Activated naive CD4-positive, alpha-beta T cell (primary cell): ENCODE data around the gene NKX6-1.

ENCODE experiments used
- DNase-seq, 4 experiments: peaks; one replicate each; lab custom pipeline; 2025; lab: John Stamatoyannopoulos, UW

The NKX6-1 gene

GRCh38 chr4:84498935-84499623 is at the start of gene NKX6-1:
Gene NKX6-1 (minus strand): TSS chr4:84499292. CDS start chr4:84498228, 1,064 bp downstream.
- no peak for DNase-seq

DNA sequence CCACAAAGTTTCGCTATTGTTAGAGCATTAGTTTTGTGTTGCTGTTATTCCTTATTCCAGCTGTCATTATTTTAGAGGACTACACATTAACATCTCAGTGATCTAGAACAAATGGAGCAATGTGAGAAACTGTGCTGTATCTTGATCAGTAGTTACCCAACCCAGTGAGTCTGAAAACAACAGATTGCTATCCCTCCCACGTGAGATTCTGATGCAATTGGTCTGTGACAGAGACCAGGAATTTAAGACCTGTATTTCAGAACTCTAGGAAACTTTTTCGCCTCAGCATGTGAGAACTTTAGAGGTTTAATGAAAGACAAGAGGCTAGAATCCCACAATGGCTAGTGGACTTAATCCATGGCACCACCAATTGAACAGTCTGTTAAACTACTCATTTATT is 48.1 kb upstream of the NKX6-1 start:
- no peak for DNase-seq

DNA sequence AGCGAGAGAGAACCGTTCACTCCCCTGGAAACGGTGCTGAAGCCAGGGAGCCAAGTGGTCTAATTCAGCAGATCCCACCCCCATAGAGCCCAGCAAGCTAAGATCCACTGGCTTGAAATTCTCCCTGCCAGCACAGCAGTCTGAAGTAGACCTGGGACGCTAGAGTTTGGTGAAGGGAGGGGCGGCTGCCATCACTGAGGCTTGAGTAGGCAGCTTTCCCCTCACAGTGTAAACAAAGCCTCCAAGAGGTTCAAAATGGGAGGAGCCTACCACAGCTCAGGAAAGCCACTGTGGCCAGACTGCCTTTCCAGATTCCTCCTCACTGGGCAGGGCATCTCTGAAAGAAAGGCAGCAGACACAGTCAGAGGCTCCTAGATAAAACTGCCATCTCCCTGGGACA is 46.0 kb upstream of the NKX6-1 start:
- no peak for DNase-seq

GRCh38 chr4:84535901-84536300 is 36.8 kb upstream of the NKX6-1 start:
- DNase-seq = no peak

DNA sequence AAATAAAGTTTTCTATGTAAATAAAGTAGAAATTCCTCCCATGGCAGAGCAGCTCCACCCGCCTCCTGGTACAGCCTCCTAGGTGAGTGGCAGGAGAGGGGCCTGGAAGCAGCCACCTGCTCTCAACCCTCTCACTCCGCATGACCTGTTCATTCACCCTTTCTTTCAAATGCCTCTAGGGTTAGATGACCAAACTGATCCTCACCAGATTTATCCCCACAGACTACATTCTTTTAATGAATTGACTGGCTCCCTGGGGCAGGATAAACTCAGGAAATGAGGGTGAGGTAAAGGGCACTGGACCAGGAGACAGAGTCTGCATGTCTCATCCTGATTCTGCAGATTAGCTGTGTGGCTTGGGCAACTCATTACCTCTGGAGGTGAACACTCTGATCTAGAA is 32.6 kb upstream of the NKX6-1 start:
- no peak for DNase-seq

GRCh38 chr4:84530871-84531270 is 31.8 kb upstream of the NKX6-1 start:
- DNase-seq = no peak

DNA sequence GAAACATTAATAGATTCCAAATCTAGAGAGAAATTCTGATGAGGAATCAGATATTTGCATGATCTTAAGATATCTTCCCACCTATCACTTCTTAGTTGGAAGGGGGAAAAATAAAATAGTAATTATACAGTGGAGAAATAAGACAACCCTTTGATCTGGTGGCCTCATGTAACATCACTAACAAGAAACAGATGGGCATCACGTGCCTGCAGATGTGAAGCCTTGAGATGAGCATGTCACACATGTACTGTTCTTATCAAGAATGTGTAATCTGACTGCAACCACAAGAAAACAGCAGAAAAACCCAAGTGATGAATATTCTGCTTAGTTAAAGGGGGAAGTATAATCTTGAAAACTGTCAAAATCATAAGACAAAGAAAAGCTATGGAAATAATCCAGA is 31.4 kb upstream of the NKX6-1 start:
- DNase-seq = no peak

- DNase-seq = no peak
Measured at GRCh38 chr4:84529169-84529751, 30.2 kb upstream of the NKX6-1 start.

DNA sequence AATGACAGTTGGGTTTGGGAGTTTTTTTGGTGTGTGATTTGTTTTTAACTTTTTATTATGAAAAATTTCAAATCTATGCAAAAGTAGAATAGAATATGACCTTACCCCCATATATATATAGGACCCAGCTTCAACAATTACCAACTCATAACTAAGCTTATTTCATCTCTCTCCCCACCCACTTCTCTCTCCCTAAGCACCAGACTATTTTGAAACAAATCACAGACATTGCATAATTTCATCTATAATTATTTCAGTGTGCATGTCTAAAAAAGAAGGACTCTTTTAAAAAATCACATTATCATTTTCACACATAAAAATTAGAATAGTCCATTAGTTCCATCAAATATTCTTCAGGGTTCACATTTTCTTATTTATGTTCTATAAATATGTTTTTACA is 28.3 kb upstream of the NKX6-1 start:
- DNase-seq = no peak

DNA sequence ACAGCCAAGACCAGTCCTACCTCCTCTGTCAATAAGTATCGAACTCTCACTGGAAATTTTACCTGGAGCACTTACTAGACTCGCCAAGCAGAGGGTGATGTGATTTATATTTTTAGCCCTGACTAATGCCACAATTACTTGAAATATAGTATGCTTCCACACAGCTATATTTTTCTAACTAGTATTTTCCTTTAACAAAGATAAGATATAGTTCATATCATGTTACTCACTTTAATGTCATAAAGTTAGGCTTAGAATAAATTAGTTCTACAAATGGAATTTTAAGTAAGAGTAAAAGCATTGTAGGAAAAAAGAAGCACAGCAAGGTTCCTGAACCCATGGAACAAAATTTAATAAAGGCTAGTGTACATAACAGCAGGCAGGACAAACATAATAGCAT is 16.0 kb upstream of the NKX6-1 start:
- no peak for DNase-seq

GRCh38 chr4:84512277-84512676 is 13.2 kb upstream of the NKX6-1 start:
- DNase-seq = no peak

- DNase-seq = no peak
Measured at GRCh38 chr4:84511703-84512102, 12.6 kb upstream of the NKX6-1 start.

- no peak for DNase-seq
Measured at GRCh38 chr4:84507941-84508340, 8.8 kb upstream of the NKX6-1 start.

DNA sequence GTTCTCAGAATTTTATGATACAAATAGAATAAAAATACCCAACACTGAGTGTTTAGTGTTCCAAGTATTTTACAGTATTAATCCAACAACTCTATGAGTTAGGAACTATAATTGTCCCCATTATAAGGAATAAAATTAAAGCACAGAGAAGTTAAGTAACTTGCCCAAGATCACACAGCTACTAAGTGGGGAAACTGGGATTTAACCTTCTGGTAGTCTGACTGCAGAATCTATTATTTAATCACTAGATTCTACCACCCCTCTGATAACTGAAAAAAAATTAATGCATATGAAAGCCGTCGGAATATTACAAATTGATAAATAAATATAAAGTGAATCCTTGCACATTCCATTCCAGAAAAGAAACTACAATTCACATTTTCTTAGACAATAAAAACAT is 5.7 kb upstream of the NKX6-1 start:
- no peak for DNase-seq

- DNase-seq = no peak
Measured at GRCh38 chr4:84503495-84504437, 4.7 kb upstream of the NKX6-1 start.

DNA sequence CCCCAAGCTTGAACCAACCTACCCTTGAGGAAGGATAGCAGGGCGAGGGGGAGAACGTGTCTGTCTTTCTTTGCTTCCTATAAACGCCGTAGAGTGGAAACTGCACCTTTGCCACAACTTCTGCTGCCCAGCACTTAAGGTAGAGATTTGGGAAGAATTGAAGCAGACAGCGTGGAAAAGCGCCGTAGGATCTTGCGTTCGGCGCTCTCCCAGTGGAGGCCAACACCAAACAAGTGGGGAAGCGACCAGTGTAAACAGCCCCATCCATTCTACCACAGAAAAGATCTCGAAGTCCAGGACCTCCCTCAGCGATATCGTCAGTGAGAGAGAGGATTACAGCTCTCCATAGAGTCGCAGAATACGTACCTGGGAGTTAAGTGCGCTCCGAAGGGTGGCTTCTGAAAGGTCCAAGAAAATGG is 3.9 kb upstream of the NKX6-1 start:
- no peak for DNase-seq

GRCh38 chr4:84502333-84502954 is 3.4 kb upstream of the NKX6-1 start:
- no peak for DNase-seq

DNA sequence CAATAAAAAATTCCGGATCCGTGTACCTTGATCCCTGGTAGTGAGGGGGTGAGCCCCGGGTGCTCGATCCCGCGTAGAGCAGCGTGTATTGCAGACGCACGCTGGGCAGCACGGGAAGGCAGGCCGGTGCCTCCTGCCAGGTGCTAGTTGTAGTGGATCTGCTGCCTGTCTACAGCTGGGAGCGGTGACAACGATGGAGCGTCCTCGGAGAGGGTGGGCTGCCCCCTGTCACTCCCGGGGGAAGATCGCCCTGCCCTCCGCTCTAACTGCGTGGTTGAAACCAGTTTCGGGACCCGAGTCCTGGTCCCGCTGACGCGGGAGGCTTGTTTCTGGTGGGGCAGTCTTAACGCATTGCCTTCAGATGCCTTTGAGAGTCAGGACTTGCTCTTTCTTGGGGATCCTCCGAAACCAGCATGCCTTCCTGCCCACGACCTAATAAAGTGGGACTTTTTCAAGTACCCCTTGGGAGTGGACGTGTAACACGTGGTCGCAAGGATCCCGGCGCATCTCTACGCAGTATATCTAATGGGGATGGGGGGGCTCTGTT is 2.7 kb upstream of the NKX6-1 start:
- DNase-seq = no peak

DNA sequence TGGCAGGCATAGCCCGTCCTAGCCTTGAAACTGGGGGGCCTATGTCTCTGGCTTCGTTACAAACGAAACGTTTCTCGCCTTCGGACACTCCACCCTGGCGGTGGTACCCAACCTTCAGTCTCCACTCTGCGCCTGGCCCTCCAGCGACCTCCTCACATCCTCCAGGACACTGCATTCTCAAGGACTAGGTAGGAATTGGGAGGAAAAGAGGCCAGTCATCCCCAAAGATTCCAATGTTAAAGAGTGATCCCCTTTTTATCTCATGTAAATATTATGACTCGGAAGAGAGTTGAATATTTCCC is 2.1 kb upstream of the NKX6-1 start:
- no peak for DNase-seq

DNA sequence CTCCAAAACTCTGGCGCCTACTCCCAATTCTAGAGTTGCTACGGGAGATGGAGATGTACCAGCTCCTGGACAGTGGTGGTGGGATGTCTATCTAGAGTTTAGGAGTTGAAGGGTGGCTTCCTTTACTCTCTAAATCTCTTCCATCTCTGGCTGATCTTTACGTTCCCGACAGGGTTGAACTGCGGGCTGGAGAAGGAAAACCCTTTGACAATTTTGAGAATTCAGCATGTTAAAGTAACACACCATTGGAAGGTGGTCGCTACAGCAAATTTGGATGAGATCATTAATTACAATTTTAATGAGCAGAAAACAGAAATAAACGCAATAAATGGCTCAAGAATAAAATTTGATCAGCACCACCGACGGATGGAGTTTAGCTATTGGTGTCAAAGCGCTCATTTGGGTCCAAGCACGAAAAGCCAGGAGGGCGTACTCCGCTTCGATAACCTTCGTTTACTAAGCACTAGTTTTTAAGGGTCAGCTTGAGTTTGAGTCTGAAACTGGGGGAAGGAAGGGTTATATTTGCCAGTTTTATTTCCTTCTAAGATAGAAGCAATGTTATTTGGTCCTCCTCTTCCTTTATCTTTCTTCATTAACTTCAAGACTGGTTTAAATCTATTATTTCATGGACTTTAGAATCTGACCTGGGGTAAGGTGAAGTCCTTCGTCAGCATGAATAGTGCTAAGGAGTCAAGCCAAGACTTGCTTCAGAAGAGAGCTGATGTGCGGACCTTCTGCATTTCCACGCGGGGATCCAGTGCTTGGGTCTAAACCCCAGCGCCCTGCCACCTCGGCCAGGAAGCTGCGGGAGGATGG is 1.5 kb upstream of the NKX6-1 start:
- no peak for DNase-seq

DNA sequence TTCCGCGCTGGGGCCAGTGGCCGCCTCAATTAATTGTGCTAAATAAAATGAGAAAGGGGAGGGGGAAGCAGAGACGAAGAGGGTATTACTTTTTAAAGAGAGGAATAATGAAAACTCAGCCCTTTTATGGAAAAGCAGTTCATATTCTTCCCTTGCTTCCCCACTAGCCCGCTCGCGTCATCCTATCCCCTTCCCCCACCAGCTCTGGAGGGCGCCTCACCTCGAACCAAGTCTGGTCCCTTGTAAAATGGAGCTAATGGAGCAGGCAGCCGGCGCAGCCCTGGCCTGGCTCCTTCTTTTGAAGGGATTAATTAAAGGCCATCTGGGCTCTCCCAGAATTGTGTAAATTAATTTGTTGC is 511 bp upstream of the NKX6-1 start:
- DNase-seq = no peak
